GM18498 (cell line): ENCODE data around the gene STX17.
"Not testable (repeated sequence)": the region's sequence is repeated elsewhere in the genome, so short reads cannot be mapped to it uniquely, and the experiment has no call there.

ENCODE experiments used
- ATAC-seq: cut with Tn5 transposase; IDR thresholded peaks from one replicate; pipeline ENCODE4 v1.9.1; 2021; ENCODE audit warnings: mild to moderate bottlenecking, moderate library complexity; ENCODE audit not compliant: unreplicated experiment

STX17 gene

GRCh38 chr9:99966716-99967115 is 60.3 kb downstream of the STX17 start:
- ATAC-seq = no peak

- no peak for ATAC-seq
These were observed 61.0 kb downstream of the STX17 start for GRCh38 chr9:99967457-99967856.

GRCh38 chr9:99970481-99970880 is 64.0 kb downstream of the STX17 start:
- no peak for ATAC-seq

- no peak for ATAC-seq
These were observed 65.0 kb downstream of the STX17 start for GRCh38 chr9:99971410-99971809.

- no peak for ATAC-seq
These were observed 67.0 kb downstream of the STX17 start for GRCh38 chr9:99973455-99973854.

GRCh38 chr9:99977033-99977792 is 70.8 kb downstream of the STX17 start:
- no peak for ATAC-seq

- ATAC-seq = no peak
These were observed 71.8 kb downstream of the STX17 start for GRCh38 chr9:99978221-99978620.

- ATAC-seq = no peak
These were observed 74.1 kb downstream of the STX17 start for GRCh38 chr9:99980598-99980997.

- ATAC-seq = no peak
These were observed 80.2 kb downstream of the STX17 start for GRCh38 chr9:99986642-99987041.

- ATAC-seq = not testable (repeated sequence)
These were observed 84.1 kb downstream of the STX17 start for GRCh38 chr9:99990508-99990907.

- ATAC-seq = no peak
These were observed 91.8 kb downstream of the STX17 start for GRCh38 chr9:99998266-99998665.

- ATAC-seq = no peak
These were observed 92.4 kb downstream of the STX17 start for GRCh38 chr9:99998866-99999265.

GRCh38 chr9:99999797-100000196 is 93.3 kb downstream of the STX17 start:
- no peak for ATAC-seq

- no peak for ATAC-seq
These were observed 104.7 kb downstream of the STX17 start for GRCh38 chr9:100011062-100011681.

GRCh38 chr9:100012279-100012678 is 105.8 kb downstream of the STX17 start:
- no peak for ATAC-seq

GRCh38 chr9:100013573-100013972 is 107.1 kb downstream of the STX17 start:
- no peak for ATAC-seq

- no peak for ATAC-seq
These were observed 108.4 kb downstream of the STX17 start for GRCh38 chr9:100014846-100015245.

- no peak for ATAC-seq
These were observed 113.1 kb downstream of the STX17 start for GRCh38 chr9:100019541-100019940.
